GM19099 (cell line): ENCODE results near the gene PLCL2.

Experiments
- POLR2A ChIP-seq: IDR thresholded peaks from 3 replicates; pipeline ENCODE4 v1.6.1; 2011; ENCODE audit warnings: low read depth; ENCODE audit not compliant: insufficient read length; ENCODE audit errors: extremely low read depth

Gene PLCL2

DNA sequence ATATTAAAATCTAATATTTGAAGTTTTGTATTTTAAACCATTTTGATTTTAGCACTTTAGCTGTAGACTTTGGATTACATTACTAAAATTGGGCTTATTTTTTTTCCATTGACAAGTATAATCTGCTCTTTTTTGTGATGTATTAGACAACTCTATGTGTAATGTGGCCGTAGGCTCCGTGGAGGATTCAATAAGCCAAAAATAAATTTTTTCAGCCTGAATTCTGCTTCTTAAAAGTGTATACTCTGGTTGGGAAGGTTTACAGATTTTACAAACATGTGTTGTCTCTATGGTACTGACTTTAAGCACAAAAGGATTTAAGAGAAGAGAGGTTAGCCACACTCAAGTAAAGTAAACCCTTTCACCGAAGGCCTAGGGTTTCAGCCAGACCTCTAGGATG, 110.8 kb downstream of the PLCL2 start:
- no peak for TF ChIP-seq POLR2A

DNA sequence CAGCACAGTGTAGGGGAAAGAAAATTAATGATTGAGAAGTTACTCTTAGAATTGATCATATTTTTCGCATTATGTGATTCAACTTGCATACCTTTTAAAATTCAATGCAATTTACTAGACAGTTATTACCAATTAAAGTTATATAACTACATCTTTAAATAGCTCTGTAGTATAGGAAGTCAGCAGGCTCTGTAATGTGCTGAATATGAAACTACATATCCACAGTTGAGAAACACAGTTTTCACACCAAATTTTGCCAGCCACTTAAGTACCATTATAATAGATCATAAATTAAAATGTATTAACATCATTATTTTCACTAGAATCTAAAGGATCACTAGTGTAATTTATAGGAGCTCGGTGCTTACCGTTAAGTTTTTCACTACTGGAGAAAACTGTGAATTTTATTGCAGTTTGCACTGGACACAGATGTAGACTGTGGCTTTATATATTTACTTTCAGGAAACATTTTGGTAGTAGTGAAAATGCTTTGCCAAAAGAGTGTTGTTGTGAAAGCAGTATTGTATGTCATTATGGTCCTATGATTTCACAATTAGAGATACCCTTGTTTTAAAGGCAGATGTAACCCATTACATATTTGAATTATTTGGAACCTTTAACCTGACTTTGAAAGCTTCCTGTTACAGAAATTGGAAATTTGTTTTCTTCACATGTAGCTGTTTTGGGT, 113.6 kb downstream of the PLCL2 start:
- TF ChIP-seq POLR2A: no peak

GRCh38 chr3:16999161-16999560, 114.4 kb downstream of the PLCL2 start:
- TF ChIP-seq POLR2A: no peak

DNA sequence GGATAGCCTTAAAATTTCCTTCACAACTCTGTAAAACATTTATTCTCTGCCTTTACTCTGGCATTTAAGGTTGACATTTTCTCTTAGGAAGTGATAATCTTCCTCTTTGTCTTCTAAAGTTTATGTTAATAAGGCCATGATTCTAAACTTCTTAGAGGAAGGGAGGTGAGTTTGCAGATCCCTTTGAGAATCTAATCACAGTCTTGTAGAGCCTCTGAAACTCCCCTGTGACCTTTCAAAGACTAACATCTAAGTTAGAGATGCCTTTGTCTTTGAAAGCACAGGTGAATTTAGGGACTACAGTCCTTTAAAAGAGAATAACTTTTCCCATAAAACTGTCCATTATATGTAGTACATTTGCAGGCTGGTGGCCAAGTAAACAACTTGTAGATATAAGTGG, 115.1 kb downstream of the PLCL2 start:
- no peak for TF ChIP-seq POLR2A

DNA sequence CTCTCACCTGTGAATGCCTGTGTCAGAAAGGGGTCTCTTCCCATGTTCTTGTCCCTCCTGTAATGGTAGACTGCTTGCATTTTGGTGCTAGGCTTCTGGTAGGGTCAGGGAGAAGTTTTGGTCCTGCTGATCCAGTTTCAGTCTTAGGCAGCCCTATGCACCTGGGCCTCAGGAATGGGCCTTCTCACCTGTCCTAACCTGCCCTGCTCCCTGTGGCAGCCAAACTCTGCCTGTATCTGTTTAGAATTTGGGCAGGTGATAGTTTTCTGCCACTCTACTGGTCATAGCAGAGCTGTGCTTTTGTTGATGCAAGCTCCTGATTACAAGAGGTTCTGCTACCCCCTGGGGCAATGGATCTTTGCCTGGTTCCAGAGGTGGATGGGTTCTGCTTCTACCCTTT, 118.7 kb downstream of the PLCL2 start:
- TF ChIP-seq POLR2A: no peak

GRCh38 chr3:17006132-17006852, 121.5 kb downstream of the PLCL2 start:
- TF ChIP-seq POLR2A: no peak

DNA sequence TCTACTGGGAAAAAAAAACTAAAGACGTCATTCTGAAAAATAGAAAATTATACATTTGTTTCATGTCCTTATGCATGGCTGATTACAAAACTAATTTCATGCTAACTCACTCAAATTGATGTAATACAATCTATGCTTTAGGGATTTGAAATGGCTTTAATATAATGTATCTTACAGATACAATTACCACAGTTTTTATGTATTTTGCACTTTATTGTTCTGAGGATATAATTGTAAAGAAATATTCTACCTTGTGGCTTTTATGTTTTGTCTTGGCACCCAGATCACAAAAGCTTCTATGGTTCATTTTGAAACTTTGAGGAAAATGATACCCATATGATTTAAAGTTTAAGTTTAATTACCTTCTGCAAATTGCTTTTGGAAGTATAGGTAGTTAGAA, 122.5 kb downstream of the PLCL2 start:
- no peak for TF ChIP-seq POLR2A

GRCh38 chr3:17009826-17010225, 125.1 kb downstream of the PLCL2 start:
- no peak for TF ChIP-seq POLR2A

DNA sequence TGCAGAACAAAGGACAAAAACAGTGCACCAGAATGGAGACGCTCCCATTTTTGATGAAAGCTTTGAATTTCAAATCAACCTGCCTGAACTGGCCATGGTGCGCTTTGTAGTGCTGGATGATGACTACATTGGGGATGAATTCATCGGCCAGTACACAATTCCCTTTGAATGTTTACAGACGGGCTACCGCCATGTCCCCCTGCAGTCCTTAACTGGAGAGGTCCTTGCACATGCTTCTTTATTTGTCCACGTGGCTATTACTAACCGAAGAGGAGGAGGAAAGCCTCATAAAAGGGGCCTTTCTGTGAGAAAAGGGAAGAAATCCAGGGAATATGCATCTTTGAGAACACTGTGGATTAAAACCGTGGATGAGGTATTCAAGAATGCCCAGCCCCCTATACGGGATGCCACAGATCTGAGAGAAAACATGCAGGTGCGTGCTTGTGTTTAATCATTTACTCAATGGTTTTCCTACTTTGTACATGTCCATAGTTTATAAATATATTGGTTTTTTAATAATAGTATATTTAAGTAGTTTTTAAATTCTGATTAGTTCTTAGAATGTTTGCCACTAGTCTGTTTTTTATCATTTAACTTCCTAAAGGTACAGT, 127.1 kb downstream of the PLCL2 start:
- TF ChIP-seq POLR2A: no peak

- TF ChIP-seq POLR2A: no peak
Measured at GRCh38 chr3:17013050-17013449, 128.3 kb downstream of the PLCL2 start.

GRCh38 chr3:17013571-17013970, 128.8 kb downstream of the PLCL2 start:
- TF ChIP-seq POLR2A: no peak

DNA sequence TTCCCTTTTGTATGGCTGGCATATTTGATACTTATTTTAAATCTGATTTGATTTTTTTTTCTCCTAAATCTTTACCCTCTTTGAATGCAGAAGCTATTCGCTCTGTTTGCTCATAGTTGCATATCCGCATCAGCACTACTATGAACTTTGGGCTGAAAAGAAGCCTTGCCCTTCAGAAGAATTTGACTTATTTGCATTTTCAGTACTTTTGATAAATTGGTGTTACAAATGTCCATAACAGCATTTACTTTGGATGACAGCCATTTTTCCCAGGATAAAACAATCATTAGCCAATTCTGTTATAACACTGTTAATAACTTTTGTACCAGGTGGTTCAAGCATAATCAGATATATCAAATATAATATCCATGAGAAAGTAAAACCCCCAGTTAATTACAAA, 129.5 kb downstream of the PLCL2 start:
- no peak for TF ChIP-seq POLR2A

GRCh38 chr3:17014709-17015108, 130.0 kb downstream of the PLCL2 start:
- no peak for TF ChIP-seq POLR2A

- TF ChIP-seq POLR2A: no peak
Measured at GRCh38 chr3:17021614-17022013, 136.9 kb downstream of the PLCL2 start.

DNA sequence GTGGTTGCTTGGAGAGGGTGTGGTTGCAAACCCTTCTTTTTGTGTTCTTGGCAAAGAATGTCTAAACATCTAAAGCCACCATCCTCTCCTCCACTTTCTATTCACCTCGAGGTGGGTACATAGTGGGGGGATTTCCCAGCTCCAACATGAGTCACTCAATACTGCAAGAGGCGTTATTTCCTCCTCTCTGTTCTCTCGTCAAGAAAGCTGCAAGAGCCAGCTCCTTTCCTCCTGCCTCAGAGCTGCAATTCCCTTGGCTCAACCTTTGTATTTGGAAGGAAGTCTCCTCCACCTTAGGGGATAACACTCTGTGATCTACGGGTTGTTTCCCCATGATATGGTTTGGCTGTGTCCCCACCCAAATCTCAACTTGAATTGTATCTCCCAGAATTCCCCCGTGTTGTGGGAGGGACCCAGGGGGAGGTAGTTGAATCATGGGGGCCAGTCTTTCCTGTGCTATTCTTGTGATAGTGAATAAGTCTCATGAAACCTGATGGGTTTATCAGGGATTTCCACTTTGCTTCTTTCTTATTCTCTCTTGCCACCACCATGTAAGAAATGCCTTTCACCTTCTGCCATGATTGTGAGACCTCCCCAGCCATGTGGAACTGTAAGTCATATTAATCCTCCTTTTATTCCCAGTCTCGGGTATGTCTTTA, 138.4 kb downstream of the PLCL2 start:
- no peak for TF ChIP-seq POLR2A

DNA sequence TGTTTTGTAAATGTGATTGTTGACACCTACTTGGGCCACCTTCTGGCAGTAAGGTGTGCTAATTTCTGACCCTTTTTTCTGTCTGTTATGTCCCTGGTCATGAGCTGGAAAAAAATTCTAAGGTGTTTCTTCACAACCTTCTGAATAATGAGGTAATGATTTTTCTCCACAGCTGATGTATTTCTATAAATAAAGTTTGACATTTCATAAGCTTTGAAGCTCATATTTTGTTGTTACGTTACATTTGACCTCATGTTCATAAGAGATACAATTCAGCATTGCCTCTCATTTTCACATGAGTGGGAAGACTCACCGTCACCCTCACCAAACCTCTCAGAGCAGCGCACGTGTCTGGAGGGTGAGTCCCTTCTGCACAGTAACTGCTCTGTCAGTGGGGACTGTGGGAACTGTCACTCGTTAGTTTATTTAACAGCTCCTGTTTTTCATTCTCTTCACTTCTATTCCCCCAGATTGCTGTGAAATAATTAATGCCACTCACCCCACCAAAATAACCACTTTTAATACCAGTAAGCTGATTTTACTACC, 140.9 kb downstream of the PLCL2 start:
- TF ChIP-seq POLR2A: no peak

DNA sequence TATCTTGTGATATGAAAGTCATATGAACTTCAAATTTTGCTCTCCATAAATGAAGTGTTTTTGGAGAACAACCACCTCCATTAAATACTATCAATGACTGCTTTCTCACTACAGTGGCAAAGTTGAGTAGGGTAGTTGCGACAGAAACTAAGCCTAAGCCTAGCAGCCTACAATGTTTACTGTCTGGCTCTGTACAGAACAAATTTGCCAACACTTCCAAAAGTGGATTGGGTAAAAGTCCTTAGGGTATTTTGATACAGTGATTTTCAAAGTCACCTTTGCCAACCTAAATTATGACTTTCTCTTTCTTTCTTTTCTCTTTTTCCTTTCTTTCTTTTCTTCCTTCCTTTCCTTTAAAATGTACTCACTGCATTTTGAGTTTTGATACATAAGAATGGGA, 142.6 kb downstream of the PLCL2 start:
- no peak for TF ChIP-seq POLR2A
